GM12878 (cell line): ENCODE results near the gene PRSS57. TPM values are rescaled to one million over a fixed set of nuclear protein-coding genes. Genes with fewer than 3 reads are reported as not detected.

ENCODE experiments used
- ATAC-seq: fragments of 200-7000 bp; cut with Tn5 transposase; 3 replicates; pipeline ENCODE4 v1.9.1; 2020; ENCODE audit warnings: mild to moderate bottlenecking, moderate library complexity
- BruUV-seq: library from RNA; stranded (reverse); fragments of 400-500 nt; replicated peaks from 2 replicates; lab custom pipeline; 2021; lab: Mats Ljungman, UMichigan
- CTCF ChIA-PET: fragments of 300-600 bp; sonication (Branson Sonifier 250); formaldehyde crosslinking; extraction: SDS; loops from one replicate; lab custom pipeline; 2021; ENCODE audit warnings: inconsistent platforms; lab: Yijun Ruan, JAX
- POLR2A ChIA-PET: fragments of 350-600 bp; formaldehyde crosslinking; extraction: SDS; loops from one replicate; lab custom pipeline; 2021; ENCODE audit warnings: inconsistent platforms; lab: Charles Lee
- RAD21 ChIA-PET: fragments of 300-600 bp; sonication (Branson Sonifier 250); formaldehyde crosslinking; loops from one replicate; lab custom pipeline; 2023; ENCODE audit warnings: antibody characterized with exemption; ENCODE audit not compliant: unreplicated experiment; lab: Charles Lee
- SMC1A ChIA-PET: fragments of 300-600 bp; sonication (Branson Sonifier 250); formaldehyde crosslinking; loops from one replicate; lab custom pipeline; 2023; ENCODE audit not compliant: unreplicated experiment, uncharacterized antibody; lab: Charles Lee
- DNase-seq: peaks from one replicate; pipeline ENCODE4 v3.0.0-alpha.2; 2011; ENCODE audit warnings: low read depth, low spot score
- FAIRE-seq: peaks from 3 replicates; lab custom pipeline; 2011; peaks lifted over from hg19 to GRCh38; lab: Jason Lieb, UNC
- H2AFZ ChIP-seq: 2 replicates; pipeline ENCODE4 v1.6.0; 2011; ENCODE audit warnings: low read depth, low read length, control low read depth; ENCODE audit not compliant: control insufficient read depth
- H3K27ac ChIP-seq: 2 replicates; pipeline ENCODE4 v1.5.1; 2011; ENCODE audit warnings: control low read depth; ENCODE audit not compliant: control insufficient read depth, insufficient read depth
- H3K27me3 ChIP-seq, 2 experiments: replicated peaks in 1 of 2; 2 replicates each; pipeline versions ENCODE4 v1.6.0 to v1.6.1; 2011; ENCODE audit warnings: low read length in 1 of 2; ENCODE audit not compliant: control insufficient read depth in 2 of 2, insufficient read depth in 2 of 2
- H3K36me3 ChIP-seq, 2 experiments: 2 replicates each; pipeline ENCODE4 v1.5.1; 2011; ENCODE audit warnings: low read length in 1 of 2; ENCODE audit not compliant: control insufficient read depth in 2 of 2, insufficient read depth in 2 of 2
- H3K4me1 ChIP-seq: 2 replicates; pipeline ENCODE4 v1.6.1; 2011; ENCODE audit warnings: mild to moderate bottlenecking, low read length, moderate library complexity, mixed read lengths; ENCODE audit not compliant: control insufficient read depth, insufficient read depth
- H3K4me2 ChIP-seq: 2 replicates; pipeline ENCODE4 v1.6.0; 2011; ENCODE audit warnings: control low read depth; ENCODE audit not compliant: control insufficient read depth, insufficient read depth
- H3K4me3 ChIP-seq: fragments of 200-600 bp; sonication (generic); 2 replicates; pipeline ENCODE4 v1.5.1; 2016
- H3K79me2 ChIP-seq: 2 replicates; pipeline ENCODE4 v1.6.0; 2011; ENCODE audit warnings: low read length; ENCODE audit not compliant: control insufficient read depth, insufficient read depth
- H3K9ac ChIP-seq: 2 replicates; pipeline ENCODE4 v1.8.0; 2011; ENCODE audit warnings: low read length, control low read depth, mixed read lengths; ENCODE audit not compliant: control insufficient read depth, insufficient read depth
- H3K9me3 ChIP-seq: replicated peaks from 3 replicates; pipeline ENCODE4 v1.5.1; 2011; ENCODE audit warnings: mild to moderate bottlenecking, low read length; ENCODE audit not compliant: control insufficient read depth, insufficient read depth
- H4K20me1 ChIP-seq: 2 replicates; pipeline ENCODE4 v1.6.0; 2011; ENCODE audit not compliant: control insufficient read depth, insufficient read depth
- POLR2A ChIP-seq: IDR thresholded peaks from 2 replicates; pipeline ENCODE4 v1.6.1; 2011; ENCODE audit warnings: low read depth, mild to moderate bottlenecking, low read length
- WGBS: methylation state at CpG from one replicate; pipeline ENCODE4 v1.1.6; 2016; ENCODE audit warnings: low lambda C conversion rate; ENCODE audit not compliant: insufficient replicate concordance, insufficient coverage; ENCODE audit errors: missing lambda C conversion rate; 5-methylcytosine and 5-hydroxymethylcytosine counted together
- in situ Hi-C: fragments of 300-500 bp; cut with MboI; formaldehyde crosslinking; loops from 9 replicates; pipeline ENCODE4 v1.14.3; 2018; ENCODE audit warnings: mixed read lengths
- intact Hi-C: fragments of 100-400 bp; cut with micrococcal nuclease; formaldehyde crosslinking; loops from one replicate; pipeline ENCODE4 v1.14.2; 2022; ENCODE audit not compliant: unreplicated experiment
- polyA plus RNA-seq, 11 experiments: library from polyadenylated mRNA; depleted of rRNA in 4 of 11; unstranded in 6 of 11; stranded (reverse) in 5 of 11; fragments of >200 nt; fragmentation: Nextera tagmentation in 4 of 11; fragmentation: Illumina TruSeq in 1 of 11; extraction: Ambion mirVana in 4 of 11; extraction: Trizol in 1 of 11; gene quantifications; 1 replicate in 1 of 11; 2 replicates in 10 of 11; pipeline versions ENCODE4 v1.2.1 to v1.2.3, GENCODE V29; 2011 to 2016; ENCODE audit warnings: inconsistent platforms in 2 of 11, missing spikeins in 2 of 11, low read depth in 1 of 11
- total RNA-seq, 4 experiments: library from RNA; depleted of rRNA in 3 of 4; stranded (reverse); fragments of >200 nt in 3 of 4; fragmentation: Illumina TruSeq in 1 of 4; extraction: Trizol in 1 of 4; gene quantifications; 2 replicates each; pipeline versions ENCODE4 v1.2.1 to v1.2.3, GENCODE V29; 2013 to 2021
- TF ChIP-seq, protein P1 (sequence below), 3 experiments: IDR thresholded peaks in 2 of 3; conservative IDR thresholded peaks in 1 of 3; 2 replicates each; pipeline ENCODE4 v1.5.1; 2011; ENCODE audit warnings: low read depth in 3 of 3, low read length in 3 of 3, mild to moderate bottlenecking in 3 of 3, control low read depth in 2 of 3, moderate library complexity in 2 of 3, inconsistent platforms in 1 of 3, mixed read lengths in 1 of 3; ENCODE audit not compliant: control insufficient read depth in 2 of 3, insufficient read depth in 1 of 3; ENCODE audit errors: extremely low read depth in 1 of 3

PRSS57 gene
- total and polyA plus RNA-seq, 10 of the 15 experiments (the other 5 are each of a cell fraction or from before 2014, with no cell fraction given), result not detected

DNA sequence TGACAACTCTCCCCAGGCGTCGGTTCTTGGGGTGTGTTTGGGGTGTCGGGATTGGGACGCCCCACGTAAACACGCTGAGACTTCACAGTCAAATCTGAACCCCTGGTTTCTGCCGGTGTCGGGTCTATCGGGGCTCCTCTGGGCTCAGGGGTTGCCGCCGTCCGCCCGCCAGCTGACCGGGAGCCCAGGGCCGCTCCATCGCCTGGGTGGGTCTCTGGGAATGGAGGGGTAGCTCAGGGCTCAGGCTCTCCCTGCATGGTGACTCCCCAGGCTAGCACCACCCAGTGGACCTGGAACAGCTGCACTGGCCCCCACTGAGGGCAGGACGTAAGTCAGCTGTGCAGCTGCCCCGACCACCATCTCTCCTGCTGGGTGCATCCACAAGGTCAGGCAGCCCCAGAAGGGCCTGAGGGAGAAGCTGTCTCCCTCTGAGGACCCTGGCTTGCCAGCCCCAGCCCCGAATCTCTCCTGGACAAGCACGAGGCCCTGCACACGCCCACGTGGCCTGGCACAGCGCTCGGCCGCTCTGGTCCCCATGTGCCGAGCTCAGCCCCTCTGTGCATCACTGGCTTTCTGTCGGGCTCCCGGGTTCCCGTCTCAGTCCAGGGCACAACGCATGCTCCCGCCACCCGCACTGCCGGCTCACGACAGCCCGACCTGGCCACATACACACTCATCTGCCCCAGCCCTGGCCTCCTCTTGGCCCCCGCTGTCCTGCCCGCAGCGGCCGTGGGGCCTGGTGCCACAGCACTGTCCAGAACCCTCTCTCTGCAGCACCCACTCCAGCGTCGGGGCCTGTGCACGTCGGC is 38.3 kb downstream of the PRSS57 start:
- no peak overlapping the region for H2AFZ ChIP-seq
- H3K9ac ChIP-seq, result no peak overlapping the region

More for the DNA sequence above, 38.3 kb downstream of the PRSS57 start:
- Histone ChIP-seq H3K27me3 (no peaks in the 10 kb centered on the region), H3K4me3 (no peak overlapping the region), H3K4me2 (no peak overlapping the region), H3K9me3 (no peaks in the 10 kb centered on the region), H3K27ac (no peak overlapping the region), H4K20me1 (peaks cover 20% of the 10 kb centered on the region), H3K4me1 (peaks cover 10% of the 10 kb centered on the region; the same call in 1 of the 2 replicates), H3K79me2 (peaks cover 89% of the 10 kb centered on the region), H3K36me3 (peaks cover 9 to 46% of the 10 kb centered on the region in 2 experiments)
- DNase-seq (no peak), FAIRE-seq (no peak), ATAC-seq (no peak)
- SMC1A ChIA-PET, result no interaction called here
- BruUV-seq, result no TSS peak
- in situ Hi-C loops (no loop called here), intact Hi-C loops (no loop called here)
- CTCF ChIA-PET, result no interaction called here
- WGBS, result 86% methylated on average over 43 of the region's 43 CpGs
- RAD21 ChIA-PET, result no interaction called here
- POLR2A ChIA-PET, result no interaction called here
- TF ChIP-seq, protein P1, sequence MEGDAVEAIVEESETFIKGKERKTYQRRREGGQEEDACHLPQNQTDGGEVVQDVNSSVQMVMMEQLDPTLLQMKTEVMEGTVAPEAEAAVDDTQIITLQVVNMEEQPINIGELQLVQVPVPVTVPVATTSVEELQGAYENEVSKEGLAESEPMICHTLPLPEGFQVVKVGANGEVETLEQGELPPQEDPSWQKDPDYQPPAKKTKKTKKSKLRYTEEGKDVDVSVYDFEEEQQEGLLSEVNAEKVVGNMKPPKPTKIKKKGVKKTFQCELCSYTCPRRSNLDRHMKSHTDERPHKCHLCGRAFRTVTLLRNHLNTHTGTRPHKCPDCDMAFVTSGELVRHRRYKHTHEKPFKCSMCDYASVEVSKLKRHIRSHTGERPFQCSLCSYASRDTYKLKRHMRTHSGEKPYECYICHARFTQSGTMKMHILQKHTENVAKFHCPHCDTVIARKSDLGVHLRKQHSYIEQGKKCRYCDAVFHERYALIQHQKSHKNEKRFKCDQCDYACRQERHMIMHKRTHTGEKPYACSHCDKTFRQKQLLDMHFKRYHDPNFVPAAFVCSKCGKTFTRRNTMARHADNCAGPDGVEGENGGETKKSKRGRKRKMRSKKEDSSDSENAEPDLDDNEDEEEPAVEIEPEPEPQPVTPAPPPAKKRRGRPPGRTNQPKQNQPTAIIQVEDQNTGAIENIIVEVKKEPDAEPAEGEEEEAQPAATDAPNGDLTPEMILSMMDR (IDR thresholded peaks at IDR 0.05 in 2 of 3, conservative IDR thresholded peaks at IDR 0.05 in 1 of 3; ENCODE audit: control insufficient read depth in 2 of 3, extremely low read depth in 1 of 3, insufficient read depth in 1 of 3, low read depth in 3 of 3, low read length in 3 of 3), result no peak
- peak; percentile 44; the same call in 1 of the 2 replicates for TF ChIP-seq POLR2A
